Pancreas (tissue), 10 donors: Measurements from ENCODE around the gene RSPH9. TPM values are rescaled to one million over a fixed set of nuclear protein-coding genes. Genes with fewer than 3 reads are reported as not detected.

Source experiments
- ATAC-seq, 4 donors: fragments of 200-7000 bp; cut with Tn5 transposase; one replicate each; pipeline versions ENCODE4 v1.8.0 to v1.9.1; 2020; ENCODE audit warnings: mild to moderate bottlenecking in 4 of 4, moderate library complexity in 4 of 4
- DNase-seq, 6 donors: peaks; one replicate each; pipeline ENCODE4 v3.0.0-alpha.2; 2020
- FAIRE-seq: peaks from 2 replicates; lab custom pipeline; 2012; peaks lifted over from hg19 to GRCh38; lab: Jason Lieb, UNC
- H3K27ac ChIP-seq, 4 donors: fragments of 200-600 bp; sonication (generic); 1 replicate in 3 of 4; 2 replicates in 1 of 4; pipeline versions ENCODE4 v1.5.0 to v1.8.0; 2020
- H3K27me3 ChIP-seq, 4 donors: fragments of 200-600 bp; one replicate each; pipeline ENCODE4 v1.8.0; 2021
- H3K36me3 ChIP-seq, 3 donors: fragments of 200-600 bp; sonication (generic) in 1 of 3; one replicate each; pipeline versions ENCODE4 v1.5.0 to v1.8.0; 2020 to 2021
- H3K4me1 ChIP-seq, 3 donors: fragments of 200-600 bp; one replicate each; pipeline ENCODE4 v1.8.0; 2021
- H3K4me3 ChIP-seq, 4 donors: fragments of 200-600 bp; sonication (generic) in 2 of 4; one replicate each; pipeline versions ENCODE4 v1.5.0 to v1.8.0; 2020 to 2021
- H3K9me3 ChIP-seq, 4 donors: fragments of 200-600 bp; one replicate each; pipeline ENCODE4 v1.8.0; 2021
- CTCF ChIP-seq, 4 donors: fragments of 200-600 bp; sonication (generic) in 3 of 4; IDR thresholded peaks; one replicate each; pipeline versions ENCODE4 v1.5.0 to v1.8.0; 2021; ENCODE audit warnings: antibody characterized with exemption in 4 of 4
- WGBS, 2 donors: extraction: QIAGEN DNeasy Blood & Tissue Kit; methylation state at CpG; one replicate each; pipeline ENCODE4 v1.1.7; 2013; 5-methylcytosine and 5-hydroxymethylcytosine counted together
- intact Hi-C, 3 donors: fragments of 100-400 bp; cut with DNase I; formaldehyde crosslinking; loops; one replicate each; pipeline versions ENCODE4 v1.11.1 to v1.14.2; 2022
- polyA plus RNA-seq, 2 donors: library from polyadenylated mRNA; stranded (reverse); fragments of 200-250 nt; gene quantifications; one replicate each; pipeline ENCODE4 v1.2.3, GENCODE V29; 2013
- total RNA-seq, 6 donors: library from RNA; stranded (reverse); fragmentation: NEBNext Ultra II Directional in 4 of 6; extraction: Animal tissue kit (Norgen Biotek cat#: 25700) in 4 of 6; gene quantifications; one replicate each; pipeline versions ENCODE4 v1.2.1 to v1.2.4, GENCODE V29; 2021 to 2023
- donor health status: healthy with polysubstance abuse.
- donor health status: DM: no; HTN: no; CAD: no; lungs with moderate emphysema.
- donor health status: DM: no; HTN: no; CAD: no.
- donor health status: control.
- donor health status: control.
- donor health status: Bipolar disorder and iron deficiency.
- donor health status: DM: yes; HTN: yes; CAD: no.
- donor health status: DM: no; HTN: no; CAD: no.
- donor health status: DM: no; HTN: no; CAD: no.
- donor health status: DM: yes; HTN: yes; CAD: no.

RSPH9 gene
- total and polyA plus RNA-seq, 8 donors = 0.06 to 1.1 (median 0.12) TPM; not detected in 3

GRCh38 chr6:43614396-43614730 lies 30.5 kb upstream of the RSPH9 start:
- Histone ChIP-seq H3K4me3 (no peak overlapping the region), H3K4me1 (no peaks in the 10 kb centered on the region), H3K27ac (no peak overlapping the region), H3K9me3 (no peaks in the 10 kb centered on the region), H3K36me3 (peaks cover 0 to 22% (median 6%) of the 10 kb centered on the region in 3 donors), H3K27me3 (no peaks in the 10 kb centered on the region)
- FAIRE-seq (no peak), DNase-seq (no peak), ATAC-seq (no peak)
- intact Hi-C loops = no loop called here
- TF ChIP-seq CTCF (IDR thresholded peaks at IDR 0.05) = no peak
- 80 to 84% methylated on average over 3 of the region's 3 CpGs for WGBS, 2 donors

GRCh38 chr6:43616725-43617472 lies 27.9 kb upstream of the RSPH9 start:
- DNase-seq = peak in 1 of 6 donors; percentile 7
- TF ChIP-seq CTCF (IDR thresholded peaks at IDR 0.05) = no peak
- Histone ChIP-seq H3K36me3 (peaks cover 0 to 26% (median 10%) of the 10 kb centered on the region in 3 donors), H3K9me3 (no peaks in the 10 kb centered on the region), H3K27ac (no peak overlapping the region), H3K27me3 (no peaks in the 10 kb centered on the region), H3K4me1 (no peaks in the 10 kb centered on the region), H3K4me3 (no peak overlapping the region)
- ATAC-seq = no peak
- no peak for FAIRE-seq
- WGBS, 2 donors = 93% methylated on average over 9 of the region's 9 CpGs
- intact Hi-C loops = no loop called here

GRCh38 chr6:43621078-43621835 lies 23.6 kb upstream of the RSPH9 start:
- FAIRE-seq = no peak
- Histone ChIP-seq H3K27me3 (no peaks in the 10 kb centered on the region), H3K9me3 (no peaks in the 10 kb centered on the region), H3K36me3 (peaks cover 0 to 51% (median 10%) of the 10 kb centered on the region in 3 donors), H3K4me3 (no peak overlapping the region), H3K27ac (no peak overlapping the region), H3K4me1 (no peaks in the 10 kb centered on the region)
- no peak for TF ChIP-seq CTCF (IDR thresholded peaks at IDR 0.05)
- ATAC-seq = peak in 1 of 4 donors; percentile 9
- intact Hi-C loops = no loop called here
- peak in 2 of 6 donors; percentile 49 to 61 for DNase-seq
- WGBS, 2 donors = 92 to 93% methylated on average over 12 of the region's 12 CpGs

GRCh38 chr6:43621836-43622180 lies 23.0 kb upstream of the RSPH9 start:
- Histone ChIP-seq H3K4me3 (no peak overlapping the region), H3K36me3 (peaks cover 0 to 51% (median 10%) of the 10 kb centered on the region in 3 donors), H3K27ac (no peak overlapping the region), H3K4me1 (peaks cover 0 to 3% (median 0%) of the 10 kb centered on the region in 3 donors), H3K27me3 (no peaks in the 10 kb centered on the region), H3K9me3 (no peaks in the 10 kb centered on the region)
- peak in 1 of 6 donors; percentile 9 for DNase-seq
- TF ChIP-seq CTCF (IDR thresholded peaks at IDR 0.05) = no peak
- FAIRE-seq = no peak
- intact Hi-C loops = no loop called here
- no peak for ATAC-seq
- WGBS, 2 donors = 94% methylated on average over 10 of the region's 10 CpGs
